Measurements from ENCODE around the gene INVS. TPM values are rescaled to one million over a fixed set of nuclear protein-coding genes. Genes with fewer than 3 reads are reported as not detected.

The INVS gene
- total and polyA plus RNA-seq, 2 donors (not counting 1 experiment from before 2014, with no cell fraction given), result 13.9 to 37.0 TPM

- ATAC-seq (ENCODE audit: low read depth) (no peak), DNase-seq (no peak)
- Histone ChIP-seq H3K27me3 (replicated peaks in 1 of 4; ENCODE audit: control extremely low read depth in 1 of 4, control insufficient read depth in 3 of 4, insufficient read depth in 4 of 4, low read length in 3 of 4) (no peaks in the 10 kb centered on the region), H2AFZ (ENCODE audit: insufficient read depth, low read depth, low read length, poor library complexity, severe bottlenecking) (no peak overlapping the region), H3K9me3 (ENCODE audit: control extremely low read depth in 1 of 3, control insufficient read depth in 2 of 3, insufficient read depth in 1 of 3, low read length in 2 of 3) (peaks cover 0 to 6% (median 4%) of the 10 kb centered on the region in 3 donors), H4K20me1 (ENCODE audit: control insufficient read depth, insufficient read depth, low read length, poor library complexity, severe bottlenecking) (no peaks in the 10 kb centered on the region), H3K27ac (ENCODE audit: low read length in 2 of 2) (no peak overlapping the region), H3K4me1 (ENCODE audit: control insufficient read depth in 2 of 2, insufficient read depth in 2 of 2, low read length in 2 of 2) (no peaks in the 10 kb centered on the region), H3K4me3 (ENCODE audit: control extremely low read depth in 1 of 5, extremely low read depth in 1 of 5, insufficient read depth in 1 of 5, low read depth in 2 of 5, low read length in 4 of 5) (no peak overlapping the region), H3K36me3 (replicated peaks in 1 of 2; ENCODE audit: control extremely low read depth in 1 of 2, control insufficient read depth in 1 of 2, extremely low read depth in 1 of 2, insufficient read depth in 2 of 2, low read length in 1 of 2) (peaks cover 1 to 37% of the 10 kb centered on the region in 2 experiments), H3K79me2 (ENCODE audit: control insufficient read depth, insufficient read depth, low read length) (no peaks in the 10 kb centered on the region), H3K4me2 (replicated peaks; ENCODE audit: low read depth, low read length, poor library complexity, severe bottlenecking) (no peak overlapping the region), H3K9ac (ENCODE audit: low read length) (no peak overlapping the region)
- WGBS (ENCODE audit: insufficient coverage), result no CpG with 5 or more reads among the region's 2 CpGs
- Mint-ChIP-seq H3K9me3 (ENCODE audit: insufficient read depth) (peaks cover 4% of the 10 kb centered on the region), H3K4me3 (no peak overlapping the region), H3K27ac (no peak overlapping the region), H3K27me3 (no peaks in the 10 kb centered on the region), H3K4me1 (no peaks in the 10 kb centered on the region)
- intact Hi-C loops (cut with micrococcal nuclease), result no loop called here
- ChIA-PET CTCF (interaction anchor here (1.6 kb wide), 1 partner anchor 8 kb away, joined by 3 read pairs; no protein-coding TSS in a partner anchor), POLR2A (no interaction called here)
- no peak for TF ChIP-seq CTCF (IDR thresholded peaks at IDR 0.05)
- TF ChIP-seq EZH2 (IDR thresholded peaks at IDR 0.05; ENCODE audit: borderline replicate concordance, insufficient read depth, low read depth, low read length, poor library complexity, severe bottlenecking), result no peak
Measured at GRCh38 chr9:100281066-100281465, 182.0 kb downstream of the INVS start.

GRCh38 chr9:100281676-100282387 lies 182.8 kb downstream of the INVS start:
- DNase-seq, result no peak
- H3K4me1 ChIP-seq (ENCODE audit: control insufficient read depth in 2 of 2, insufficient read depth in 2 of 2, low read length in 2 of 2), result no peaks in the 10 kb centered on the region
- no peak overlapping the region for H3K4me2 ChIP-seq (replicated peaks; ENCODE audit: low read depth, low read length, poor library complexity, severe bottlenecking)
- Mint-ChIP-seq H3K4me1 (no peaks in the 10 kb centered on the region), H3K9me3 (ENCODE audit: insufficient read depth) (peaks cover 4% of the 10 kb centered on the region), H3K4me3 (no peak overlapping the region), H3K27ac (no peak overlapping the region), H3K27me3 (no peaks in the 10 kb centered on the region)
- no peak overlapping the region for H3K27ac ChIP-seq (ENCODE audit: low read length in 2 of 2)
- H2AFZ ChIP-seq (ENCODE audit: insufficient read depth, low read depth, low read length, poor library complexity, severe bottlenecking), result no peak overlapping the region
- no peaks in the 10 kb centered on the region for H3K27me3 ChIP-seq (replicated peaks in 1 of 4; ENCODE audit: control extremely low read depth in 1 of 4, control insufficient read depth in 3 of 4, insufficient read depth in 4 of 4, low read length in 3 of 4)
- ChIA-PET POLR2A (no interaction called here), CTCF (no interaction called here)
- H4K20me1 ChIP-seq (ENCODE audit: control insufficient read depth, insufficient read depth, low read length, poor library complexity, severe bottlenecking), result no peaks in the 10 kb centered on the region
- H3K36me3 ChIP-seq (replicated peaks in 1 of 2; ENCODE audit: control extremely low read depth in 1 of 2, control insufficient read depth in 1 of 2, extremely low read depth in 1 of 2, insufficient read depth in 2 of 2, low read length in 1 of 2), result peaks cover 1 to 37% of the 10 kb centered on the region in 2 experiments
- H3K9me3 ChIP-seq (ENCODE audit: control extremely low read depth in 1 of 3, control insufficient read depth in 2 of 3, insufficient read depth in 1 of 3, low read length in 2 of 3), result peaks cover 0 to 6% (median 4%) of the 10 kb centered on the region in 3 donors
- intact Hi-C loops (cut with micrococcal nuclease), result no loop called here
- H3K4me3 ChIP-seq (ENCODE audit: control extremely low read depth in 1 of 5, extremely low read depth in 1 of 5, insufficient read depth in 1 of 5, low read depth in 2 of 5, low read length in 4 of 5), result no peak overlapping the region
- no peak for ATAC-seq (ENCODE audit: low read depth)
- H3K9ac ChIP-seq (ENCODE audit: low read length), result no peak overlapping the region
- H3K79me2 ChIP-seq (ENCODE audit: control insufficient read depth, insufficient read depth, low read length), result no peaks in the 10 kb centered on the region
- WGBS (ENCODE audit: insufficient coverage), result 90% methylated on average over 4 of the region's 7 CpGs
- TF ChIP-seq EZH2 (IDR thresholded peaks at IDR 0.05; ENCODE audit: borderline replicate concordance, insufficient read depth, low read depth, low read length, poor library complexity, severe bottlenecking) (no peak), CTCF (IDR thresholded peaks at IDR 0.05) (no peak)
